OCI-LY3 (cell line): ENCODE data around the gene PTPRM.

ENCODE experiments used
- CTCF ChIP-seq: fragments of 200-600, 300-600 bp; sonication (generic); IDR thresholded peaks from 2 replicates; pipeline ENCODE4 v1.5.1; 2014; ENCODE audit warnings: antibody characterized with exemption, low read length, low read depth
- EZH2phosphoT487 ChIP-seq: fragments of 200-600 bp; shearing (Covaris generic); IDR thresholded peaks from 2 replicates; pipeline ENCODE4 v1.6.1; 2018; ENCODE audit warnings: antibody characterized with exemption, mixed run types, low read depth

GRCh38 chr18:7607540-7608173 lies 40.5 kb downstream of the PTPRM start:
- TF ChIP-seq EZH2phosphoT487, result no peak
- no peak for TF ChIP-seq CTCF
